ENCODE data around the gene TENM4. TPM values are rescaled to one million over a fixed set of nuclear protein-coding genes. Genes with fewer than 3 reads are reported as not detected.

Gene TENM4
- total RNA-seq, 4 donors from 2014 or later: 0.02 to 0.82 (median 0.23) TPM

DNA sequence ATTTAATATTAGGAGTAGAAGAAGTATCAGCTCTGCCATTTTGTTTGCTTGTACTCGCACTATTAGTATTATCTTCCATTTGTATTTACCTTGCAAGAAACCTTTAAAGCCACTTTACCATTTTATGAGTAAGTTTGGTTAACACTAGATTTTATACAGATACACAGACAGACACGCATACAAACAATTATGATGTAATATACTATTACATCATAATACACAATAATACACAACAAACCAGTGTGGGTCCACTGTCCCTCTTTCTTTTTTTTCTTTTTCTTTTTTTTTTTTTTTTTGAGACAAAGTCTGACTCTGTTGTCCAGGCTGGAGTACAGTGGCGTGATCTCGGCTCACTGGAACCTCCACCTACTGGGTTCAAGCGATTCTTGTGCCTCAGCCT lies 695.9 kb downstream of the TENM4 start:
- Histone ChIP-seq H3K9me3 (no peaks in the 10 kb centered on the region), H3K4me1 (no peaks in the 10 kb centered on the region), H3K36me3 (no peaks in the 10 kb centered on the region), H3K27ac (no peak overlapping the region), H3K27me3 (no peaks in the 10 kb centered on the region), H3K4me3 (no peak overlapping the region)
- DNase-seq (no peak), ATAC-seq (no peak)
- intact Hi-C loops (cut with DNase I; ENCODE audit: low total_unique reads): no loop called here
- in situ Hi-C loops (cut with MboI; ENCODE audit: low sequenced_read_pairs in 4 of 4): no loop called here
- TF ChIP-seq, protein P1, sequence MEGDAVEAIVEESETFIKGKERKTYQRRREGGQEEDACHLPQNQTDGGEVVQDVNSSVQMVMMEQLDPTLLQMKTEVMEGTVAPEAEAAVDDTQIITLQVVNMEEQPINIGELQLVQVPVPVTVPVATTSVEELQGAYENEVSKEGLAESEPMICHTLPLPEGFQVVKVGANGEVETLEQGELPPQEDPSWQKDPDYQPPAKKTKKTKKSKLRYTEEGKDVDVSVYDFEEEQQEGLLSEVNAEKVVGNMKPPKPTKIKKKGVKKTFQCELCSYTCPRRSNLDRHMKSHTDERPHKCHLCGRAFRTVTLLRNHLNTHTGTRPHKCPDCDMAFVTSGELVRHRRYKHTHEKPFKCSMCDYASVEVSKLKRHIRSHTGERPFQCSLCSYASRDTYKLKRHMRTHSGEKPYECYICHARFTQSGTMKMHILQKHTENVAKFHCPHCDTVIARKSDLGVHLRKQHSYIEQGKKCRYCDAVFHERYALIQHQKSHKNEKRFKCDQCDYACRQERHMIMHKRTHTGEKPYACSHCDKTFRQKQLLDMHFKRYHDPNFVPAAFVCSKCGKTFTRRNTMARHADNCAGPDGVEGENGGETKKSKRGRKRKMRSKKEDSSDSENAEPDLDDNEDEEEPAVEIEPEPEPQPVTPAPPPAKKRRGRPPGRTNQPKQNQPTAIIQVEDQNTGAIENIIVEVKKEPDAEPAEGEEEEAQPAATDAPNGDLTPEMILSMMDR (IDR thresholded peaks at IDR 0.05 in 4 of 5, conservative IDR thresholded peaks at IDR 0.05 in 1 of 5): no peak
- TF ChIP-seq POLR2A (IDR thresholded peaks at IDR 0.05): no peak

DNA sequence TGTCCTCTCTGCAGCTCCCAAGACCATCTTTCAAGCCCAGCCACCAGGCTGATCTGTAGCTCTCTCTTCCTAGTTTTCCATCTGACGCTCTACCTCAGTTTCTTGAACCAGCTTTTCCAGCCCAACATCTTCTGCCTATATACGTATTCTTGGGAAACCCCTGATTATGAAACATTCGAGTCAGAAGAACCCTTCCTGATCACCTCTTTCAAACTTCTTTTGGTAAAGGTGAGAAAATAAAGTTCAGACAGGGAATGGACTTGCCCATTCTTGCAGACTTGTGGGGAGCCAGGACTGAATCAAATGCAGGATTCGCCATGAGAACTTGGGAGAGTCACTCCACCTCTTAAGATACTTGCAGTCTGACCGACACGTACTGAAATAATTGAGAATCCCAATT lies 696.6 kb downstream of the TENM4 start:
- no peak overlapping the region for H3K4me3 ChIP-seq
- no peaks in the 10 kb centered on the region for H3K36me3 ChIP-seq
- H3K9me3 ChIP-seq: no peaks in the 10 kb centered on the region
- no peaks in the 10 kb centered on the region for H3K27me3 ChIP-seq
- no peak for TF ChIP-seq POLR2A (IDR thresholded peaks at IDR 0.05)
- TF ChIP-seq, protein P1 (IDR thresholded peaks at IDR 0.05 in 4 of 5, conservative IDR thresholded peaks at IDR 0.05 in 1 of 5): no peak
- no peak for ATAC-seq
- in situ Hi-C loops (cut with MboI; ENCODE audit: low sequenced_read_pairs in 4 of 4): no loop called here
- intact Hi-C loops (cut with DNase I; ENCODE audit: low total_unique reads): no loop called here
- no peaks in the 10 kb centered on the region for H3K4me1 ChIP-seq
- no peak overlapping the region for H3K27ac ChIP-seq
- no peak for DNase-seq

DNA sequence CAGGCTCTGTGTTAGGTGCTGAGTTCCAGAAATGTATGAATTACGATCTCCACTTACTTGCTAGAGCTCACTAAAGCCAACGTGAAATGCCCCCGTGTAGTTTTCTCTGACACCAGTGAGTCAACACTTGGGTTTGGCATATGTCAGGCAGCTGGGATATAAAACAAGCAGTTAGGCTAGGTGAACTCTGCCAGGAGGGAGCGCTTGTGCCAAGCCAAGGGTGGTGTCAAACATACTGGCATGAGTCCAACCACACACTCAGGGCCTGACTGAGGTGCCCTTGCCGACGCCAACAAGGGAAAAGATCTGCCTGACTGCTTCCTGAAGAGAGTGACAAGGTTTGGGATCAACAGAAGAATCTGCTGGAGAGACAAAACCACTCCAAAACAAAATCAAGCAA lies 698.4 kb downstream of the TENM4 start:
- Histone ChIP-seq H3K9me3 (no peaks in the 10 kb centered on the region), H3K4me3 (no peak overlapping the region), H3K4me1 (no peaks in the 10 kb centered on the region), H3K36me3 (no peaks in the 10 kb centered on the region), H3K27ac (no peak overlapping the region), H3K27me3 (no peaks in the 10 kb centered on the region)
- DNase-seq: peak; percentile 32 to 65
- TF ChIP-seq, protein P1 (IDR thresholded peaks at IDR 0.05 in 4 of 5, conservative IDR thresholded peaks at IDR 0.05 in 1 of 5): no peak
- TF ChIP-seq POLR2A (IDR thresholded peaks at IDR 0.05): no peak
- in situ Hi-C loops (cut with MboI; ENCODE audit: low sequenced_read_pairs in 4 of 4): no loop called here
- intact Hi-C loops (cut with DNase I; ENCODE audit: low total_unique reads): no loop called here
- ATAC-seq: peak; percentile 85 to 87

DNA sequence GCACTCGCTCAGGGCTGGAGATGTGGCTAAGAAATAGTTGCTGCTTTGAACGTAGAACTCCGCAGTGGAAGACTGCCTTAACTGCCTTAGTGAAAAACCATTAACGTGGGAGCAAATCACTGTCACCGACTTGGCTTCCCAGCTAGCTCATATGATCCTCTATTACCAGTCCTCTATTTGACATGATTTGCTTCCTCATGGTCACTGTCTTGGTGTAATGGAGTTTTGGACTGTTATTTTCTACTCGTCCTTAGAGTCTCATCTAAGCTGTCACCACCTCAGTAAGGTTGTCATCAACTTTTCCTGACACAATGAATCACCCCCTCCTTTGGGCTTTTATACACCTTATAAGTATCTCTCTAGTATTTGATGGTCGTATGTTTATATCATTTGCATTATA lies 699.1 kb downstream of the TENM4 start:
- TF ChIP-seq, protein P1 (IDR thresholded peaks at IDR 0.05 in 4 of 5, conservative IDR thresholded peaks at IDR 0.05 in 1 of 5): no peak
- TF ChIP-seq POLR2A (IDR thresholded peaks at IDR 0.05): no peak
- Histone ChIP-seq H3K4me1 (no peaks in the 10 kb centered on the region), H3K9me3 (no peaks in the 10 kb centered on the region), H3K27ac (no peak overlapping the region), H3K27me3 (no peaks in the 10 kb centered on the region), H3K4me3 (no peak overlapping the region), H3K36me3 (no peaks in the 10 kb centered on the region)
- in situ Hi-C loops (cut with MboI; ENCODE audit: low sequenced_read_pairs in 4 of 4): no loop called here
- intact Hi-C loops (cut with DNase I; ENCODE audit: low total_unique reads): no loop called here
- DNase-seq (no peak), ATAC-seq (no peak)

Measured in gastrocnemius medialis (tissue), 4 donors.